IMR-90 (cell line): Measurements from ENCODE around the gene RMND1. TPM values are rescaled to one million over a fixed set of nuclear protein-coding genes. Genes with fewer than 3 reads are reported as not detected.

Experiments used
- ATAC-seq: fragments of 200-7000 bp; cut with Tn5 transposase; 2 replicates; pipeline ENCODE4 v1.9.1; 2020; ENCODE audit warnings: low read depth, mild to moderate bottlenecking, moderate library complexity
- BruUV-seq: library from RNA; stranded (reverse); fragments of 400-500 nt; replicated peaks from 2 replicates; lab custom pipeline; 2021; lab: Mats Ljungman, UMichigan
- CTCF ChIA-PET: fragments of 300-600 bp; formaldehyde crosslinking; extraction: SDS; loops from one replicate; lab custom pipeline; 2021; ENCODE audit warnings: antibody characterized with exemption; lab: Yijun Ruan, JAX
- POLR2A ChIA-PET: fragments of 300-600 bp; sonication (Branson Sonifier 250); formaldehyde crosslinking; loops from one replicate; lab custom pipeline; 2022; ENCODE audit warnings: antibody characterized with exemption; ENCODE audit not compliant: unreplicated experiment; lab: Charles Lee
- DNase-seq: peaks from one replicate; pipeline ENCODE4 v3.0.0; 2013
- H2AFZ ChIP-seq: replicated peaks from 2 replicates; pipeline ENCODE3; 2013; ENCODE audit warnings: low read length, mild to moderate bottlenecking; ENCODE audit not compliant: poor library complexity
- H2AK5ac ChIP-seq: 2 replicates; pipeline ENCODE4 v1.6.1; 2013; ENCODE audit warnings: low read depth, low read length, inconsistent platforms
- H2AK9ac ChIP-seq: replicated peaks from 2 replicates; pipeline ENCODE3; 2013; ENCODE audit warnings: mild to moderate bottlenecking, low read depth, low read length, moderate library complexity; ENCODE audit not compliant: poor library complexity
- H2BK120ac ChIP-seq: 2 replicates; pipeline ENCODE4 v1.6.1; 2013; ENCODE audit warnings: low read depth, low read length, inconsistent platforms
- H2BK15ac ChIP-seq: 3 replicates; pipeline ENCODE4 v1.6.1; 2013; ENCODE audit warnings: low read depth, low read length, inconsistent platforms
- H2BK20ac ChIP-seq: 2 replicates; pipeline ENCODE4 v1.6.1; 2013; ENCODE audit warnings: low read depth, mild to moderate bottlenecking, inconsistent platforms, low read length, moderate library complexity
- H2BK5ac ChIP-seq: 2 replicates; pipeline ENCODE4 v1.6.1; 2013; ENCODE audit warnings: mild to moderate bottlenecking, low read depth, low read length, inconsistent platforms; ENCODE audit not compliant: poor library complexity, severe bottlenecking
- H3K14ac ChIP-seq: replicated peaks from 2 replicates; pipeline ENCODE4 v1.6.1; 2013; ENCODE audit warnings: low read depth, low read length, inconsistent platforms
- H3K18ac ChIP-seq: 2 replicates; pipeline ENCODE4 v1.6.1; 2013; ENCODE audit warnings: low read depth, low read length, control low read depth
- H3K23ac ChIP-seq: 2 replicates; pipeline ENCODE4 v1.6.1; 2013; ENCODE audit warnings: low read depth, low read length, inconsistent platforms
- H3K27ac ChIP-seq: 2 replicates; pipeline ENCODE4 v1.5.1; 2013; ENCODE audit warnings: mild to moderate bottlenecking, control low read depth, low read length; ENCODE audit not compliant: insufficient read depth
- H3K27me3 ChIP-seq: 2 replicates; pipeline ENCODE4 v1.6.1; 2013; ENCODE audit warnings: low read length; ENCODE audit not compliant: control insufficient read depth, insufficient read depth
- H3K36me3 ChIP-seq: 2 replicates; pipeline ENCODE4 v1.6.1; 2013; ENCODE audit warnings: low read length, mixed read lengths; ENCODE audit not compliant: control insufficient read depth, insufficient read depth
- H3K4ac ChIP-seq: 2 replicates; pipeline ENCODE4 v1.6.1; 2013; ENCODE audit warnings: low read depth, low read length, inconsistent platforms
- H3K4me1 ChIP-seq: 2 replicates; pipeline ENCODE4 v1.6.1; 2013; ENCODE audit warnings: low read length, mixed read lengths; ENCODE audit not compliant: control insufficient read depth, insufficient read depth
- H3K4me2 ChIP-seq: 2 replicates; pipeline ENCODE4 v1.6.1; 2013; ENCODE audit warnings: low read depth, mild to moderate bottlenecking, control low read depth, low read length, moderate library complexity
- H3K4me3 ChIP-seq: 2 replicates; pipeline ENCODE4 v1.5.1; 2013; ENCODE audit warnings: low read depth, mild to moderate bottlenecking, control low read depth, low read length, moderate library complexity; ENCODE audit not compliant: insufficient read depth
- H3K56ac ChIP-seq: 2 replicates; pipeline ENCODE4 v1.6.1; 2013; ENCODE audit warnings: low read length, inconsistent platforms; ENCODE audit not compliant: insufficient read depth; ENCODE audit errors: extremely low read depth
- H3K79me1 ChIP-seq, 2 experiments: 2 replicates each; pipeline ENCODE4 v1.6.1; 2013; ENCODE audit warnings: low read length in 2 of 2, inconsistent platforms in 1 of 2, low read depth in 1 of 2
- H3K9ac ChIP-seq: 2 replicates; pipeline ENCODE4 v1.6.1; 2013; ENCODE audit warnings: low read depth, low read length, control low read depth
- H3K9me1 ChIP-seq: 2 replicates; pipeline ENCODE4 v1.6.1; 2013; ENCODE audit warnings: low read length, inconsistent platforms; ENCODE audit not compliant: insufficient read depth
- H3K9me3 ChIP-seq: 2 replicates; pipeline ENCODE4 v1.6.1; 2013; ENCODE audit warnings: low read length; ENCODE audit not compliant: control insufficient read depth, insufficient read depth
- H4K20me1 ChIP-seq: 2 replicates; pipeline ENCODE4 v1.6.1; 2013; ENCODE audit warnings: low read length, inconsistent platforms; ENCODE audit not compliant: insufficient read depth
- H4K5ac ChIP-seq: 2 replicates; pipeline ENCODE4 v1.6.1; 2013; ENCODE audit warnings: mild to moderate bottlenecking, low read depth, low read length, control low read depth
- H4K8ac ChIP-seq, 2 experiments: 2 replicates each; pipeline ENCODE4 v1.6.1; 2013; ENCODE audit warnings: low read depth in 2 of 2, low read length in 2 of 2, control low read depth in 1 of 2, inconsistent platforms in 1 of 2
- H4K91ac ChIP-seq: 2 replicates; pipeline ENCODE4 v1.6.1; 2013; ENCODE audit warnings: low read depth, low read length, inconsistent platforms; ENCODE audit not compliant: insufficient read depth
- BHLHE40 ChIP-seq: fragments of 150-350 bp; IDR thresholded peaks from 2 replicates; pipeline ENCODE4 v1.6.1; 2016; ENCODE audit warnings: mild to moderate bottlenecking, low read depth, low read length
- CEBPB ChIP-seq: IDR thresholded peaks from 2 replicates; pipeline ENCODE4 v1.6.1; 2012; ENCODE audit warnings: low read depth, low read length, improper control_type of control experiment
- CTCF ChIP-seq: conservative IDR thresholded peaks from 2 replicates; pipeline ENCODE4 v1.5.1; 2012; ENCODE audit warnings: mild to moderate bottlenecking, low read depth, low read length, improper control_type of control experiment
- ELK1 ChIP-seq: fragments of 150-350 bp; IDR thresholded peaks from 2 replicates; pipeline ENCODE4 v1.6.1; 2016; ENCODE audit warnings: low read depth, mild to moderate bottlenecking, low read length, moderate library complexity, borderline replicate concordance
- MAFK ChIP-seq: IDR thresholded peaks from 2 replicates; pipeline ENCODE4 v1.6.1; 2012; ENCODE audit warnings: low read depth, low read length, improper control_type of control experiment
- MAZ ChIP-seq: IDR thresholded peaks from 2 replicates; pipeline ENCODE4 v1.6.1; 2012; ENCODE audit warnings: low read depth, mild to moderate bottlenecking, low read length, improper control_type of control experiment, moderate library complexity, borderline replicate concordance
- MXI1 ChIP-seq: IDR thresholded peaks from 2 replicates; pipeline ENCODE4 v1.6.1; 2012; ENCODE audit warnings: low read depth, mild to moderate bottlenecking, low read length, moderate library complexity, borderline replicate concordance
- RAD21 ChIP-seq: IDR thresholded peaks from 2 replicates; pipeline ENCODE4 v1.6.1; 2012; ENCODE audit warnings: low read length, improper control_type of control experiment
- RCOR1 ChIP-seq: IDR thresholded peaks from 2 replicates; pipeline ENCODE4 v1.6.1; 2012; ENCODE audit warnings: mild to moderate bottlenecking, low read length, improper control_type of control experiment; ENCODE audit not compliant: insufficient replicate concordance
- RFX5 ChIP-seq: IDR thresholded peaks from 2 replicates; pipeline ENCODE4 v1.8.0; 2012; ENCODE audit warnings: low read depth, mild to moderate bottlenecking, low read length, moderate library complexity
- SMC3 ChIP-seq: fragments of 150-350 bp; IDR thresholded peaks from 2 replicates; pipeline ENCODE4 v1.6.1; 2016; ENCODE audit warnings: low read depth, mild to moderate bottlenecking, antibody characterized with exemption, low read length, moderate library complexity
- USF2 ChIP-seq: fragments of 150-350 bp; IDR thresholded peaks from 2 replicates; pipeline ENCODE4 v1.6.1; 2017; ENCODE audit warnings: mild to moderate bottlenecking, antibody characterized with exemption, low read length, low read depth
- WGBS, 2 experiments: methylation state at CpG; one replicate each; pipeline versions ENCODE4 v1.1.5 to v1.1.7; 2013; ENCODE audit warnings: missing lambda C conversion rate in 2 of 2; ENCODE audit not compliant: insufficient read length in 1 of 2; ENCODE audit errors: extremely low coverage in 2 of 2; 5-methylcytosine and 5-hydroxymethylcytosine counted together
- dilution Hi-C: fragments of 300-500 bp; cut with HindIII; formaldehyde crosslinking; loops from one replicate; pipeline ENCODE4 v1.14.3; 2018; ENCODE audit warnings: low sequenced_read_pairs; ENCODE audit not compliant: unreplicated experiment
- in situ Hi-C: fragments of 300-500 bp; cut with MboI; formaldehyde crosslinking; loops from 3 replicates; pipeline ENCODE4 v1.14.3; 2019; ENCODE audit warnings: low sequenced_read_pairs, inconsistent platforms, mixed read lengths
- intact Hi-C: fragments of 100-400 bp; cut with micrococcal nuclease; formaldehyde crosslinking; loops from 2 replicates; pipeline ENCODE4 v1.10.0; 2022
- polyA plus RNA-seq, 3 experiments: library from polyadenylated mRNA; depleted of rRNA; stranded (reverse); fragments of >200 nt; gene quantifications; 2 replicates each; pipeline ENCODE4 v1.2.3, GENCODE V29; 2012; ENCODE audit warnings: low replicate concordance in 1 of 3
- total RNA-seq: library from RNA; depleted of rRNA; stranded (reverse); fragments of >200 nt; gene quantifications from 2 replicates; pipeline ENCODE4 v1.2.3, GENCODE V29; 2012

RMND1 gene
- total and polyA plus RNA-seq, 2 of the 4 experiments (the other 2 are of a cell fraction): 13.1 to 24.6 TPM

- TF ChIP-seq MAZ (no peak), RFX5 (no peak), ELK1 (no peak), RAD21 (no peak)
Observed at GRCh38 chr6:151377095-151377494, 74.8 kb downstream of the RMND1 start (continued).

- Histone ChIP-seq H3K14ac (no peak overlapping the region), H3K27me3 (no peaks in the 10 kb centered on the region), H2BK5ac (no peak overlapping the region), H2BK120ac (no peak overlapping the region), H3K4me2 (no peak overlapping the region), H3K4me3 (no peak overlapping the region), H2AK9ac (no peak overlapping the region), H4K91ac (no peak overlapping the region), H4K5ac (no peak overlapping the region), H3K18ac (no peak overlapping the region), H3K9me3 (no peaks in the 10 kb centered on the region), H2AFZ (no peak overlapping the region), H2AK5ac (no peak overlapping the region), H3K36me3 (peaks cover 7% of the 10 kb centered on the region), H4K20me1 (peaks cover 12% of the 10 kb centered on the region), H3K56ac (no peak overlapping the region; the same call in 1 of the 2 replicates), H4K8ac (no peak overlapping the region), H3K4ac (no peak overlapping the region), H3K79me1 (peaks cover 58 to 62% of the 10 kb centered on the region in 2 experiments), H3K9ac (no peak overlapping the region), H2BK20ac (no peak overlapping the region), H3K27ac (no peak overlapping the region), H2BK15ac (no peak overlapping the region), H3K4me1 (no peaks in the 10 kb centered on the region; the same call in 1 of the 2 replicates), H3K9me1 (peaks cover 12% of the 10 kb centered on the region), H3K23ac (no peak overlapping the region)
- intact Hi-C loops (no loop called here), dilution Hi-C loops (no loop called here), in situ Hi-C loops (no loop called here)
- WGBS, 2 experiments: no CpG with 5 or more reads among the region's 1 CpG
- no peak for DNase-seq
- CTCF ChIA-PET: no interaction called here
- ATAC-seq: no peak
- no TSS peak for BruUV-seq
- POLR2A ChIA-PET: interaction anchor here (0.6 kb wide), 1 partner anchor 28 kb away, joined by 5 read pairs; no protein-coding TSS in a partner anchor
- TF ChIP-seq RCOR1: no peak
- TF ChIP-seq MAFK: no peak
- no peak for TF ChIP-seq RAD21
- TF ChIP-seq USF2: no peak
- TF ChIP-seq RFX5: no peak
- no peak for TF ChIP-seq ELK1
- TF ChIP-seq BHLHE40: no peak
- TF ChIP-seq MXI1: no peak
- no peak for TF ChIP-seq SMC3
- no peak for TF ChIP-seq CEBPB
- no peak; the same call in 1 of the 2 replicates for TF ChIP-seq CTCF
Observed at GRCh38 chr6:151376440-151376839, 75.5 kb downstream of the RMND1 start.
